ENCODE data around the gene OPCML. TPM values are rescaled to one million over a fixed set of nuclear protein-coding genes. Genes with fewer than 3 reads are reported as not detected.

OPCML gene
- total and polyA plus RNA-seq, 2 of the 13 experiments (the other 11 are each of a cell fraction or from before 2014, with no cell fraction given) = not detected

DNA sequence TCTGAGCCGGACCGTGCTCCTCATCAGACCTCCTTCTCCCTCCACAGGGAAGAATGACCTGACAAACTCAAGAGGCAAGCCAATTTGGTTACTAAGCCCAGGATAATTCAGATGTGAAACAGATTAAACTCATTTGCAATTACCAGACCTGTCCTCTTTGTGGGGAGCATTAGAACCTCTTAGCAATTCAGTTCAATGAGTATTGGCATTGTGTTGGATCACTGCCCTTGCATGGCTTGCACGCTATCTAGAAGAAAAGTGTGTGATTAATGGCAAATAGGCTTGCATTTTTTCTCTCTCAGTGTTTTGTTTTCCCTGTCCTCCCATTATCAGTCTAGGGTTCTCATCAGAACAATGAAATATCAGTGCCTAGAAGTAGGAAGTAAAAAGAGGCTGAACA lies 365.6 kb downstream of the OPCML start:
- intact Hi-C loops (cut with micrococcal nuclease; ENCODE audit: unreplicated experiment) (no loop called here), in situ Hi-C loops (cut with HindIII; ENCODE audit: extremely low pct_ligation_motif_present, low pct_unique_long_range_greater_than_20kb) (no loop called here)
- 2% methylated on average over 2 of the region's 3 CpGs for WGBS (ENCODE audit: low lambda C conversion rate)
- CTCF ChIA-PET (ENCODE audit: low intra/inter-chr PET ratio, low total read pairs) = no interaction called here
- no peak overlapping the region for H3K4me2 ChIP-seq (ENCODE audit: low read depth, low read length)
- H2AFZ ChIP-seq (ENCODE audit: low read length) = no peak overlapping the region
- H3K9ac ChIP-seq (ENCODE audit: insufficient read depth, low read depth, low read length) = no peak overlapping the region
- H3K4me1 ChIP-seq (ENCODE audit: insufficient read depth, low read length) = peaks cover 6% of the 10 kb centered on the region; the same call in 1 of the 2 replicates
- no peaks in the 10 kb centered on the region for H3K9me3 ChIP-seq (ENCODE audit: low read length)
- no peaks in the 10 kb centered on the region for H3K36me3 ChIP-seq (replicated peaks in 1 of 2; ENCODE audit: control insufficient read depth in 1 of 2, insufficient read depth in 2 of 2, low read length in 2 of 2)
- ATAC-seq (no peak), DNase-seq (ENCODE audit: low spot score) (no peak), FAIRE-seq (no peak)
- no peak overlapping the region for H3K4me3 ChIP-seq (replicated peaks in 1 of 3; ENCODE audit: insufficient read depth in 1 of 3, low read depth in 2 of 3, low read length in 3 of 3)
- BruUV-seq (replicated peaks) = no TSS peak
- peaks cover 0 to 9% of the 10 kb centered on the region in 2 experiments; a peak in 3 of 5 replicates for H3K27me3 ChIP-seq (ENCODE audit: control insufficient read depth in 1 of 2, insufficient read depth in 2 of 2, low read length in 2 of 2)
- no peak overlapping the region for H3K27ac ChIP-seq (ENCODE audit: extremely low read length, insufficient read depth, low read length)
- H4K20me1 ChIP-seq (ENCODE audit: insufficient read depth, low read length) = no peaks in the 10 kb centered on the region
- POLR2A ChIA-PET = no interaction called here
- no peaks in the 10 kb centered on the region for H3K79me2 ChIP-seq (ENCODE audit: insufficient read depth, low read length)
- no peak for TF ChIP-seq HMG20B (CRISPR knock-in tag; conservative IDR thresholded peaks at IDR 0.05)
- TF ChIP-seq, protein P1, sequence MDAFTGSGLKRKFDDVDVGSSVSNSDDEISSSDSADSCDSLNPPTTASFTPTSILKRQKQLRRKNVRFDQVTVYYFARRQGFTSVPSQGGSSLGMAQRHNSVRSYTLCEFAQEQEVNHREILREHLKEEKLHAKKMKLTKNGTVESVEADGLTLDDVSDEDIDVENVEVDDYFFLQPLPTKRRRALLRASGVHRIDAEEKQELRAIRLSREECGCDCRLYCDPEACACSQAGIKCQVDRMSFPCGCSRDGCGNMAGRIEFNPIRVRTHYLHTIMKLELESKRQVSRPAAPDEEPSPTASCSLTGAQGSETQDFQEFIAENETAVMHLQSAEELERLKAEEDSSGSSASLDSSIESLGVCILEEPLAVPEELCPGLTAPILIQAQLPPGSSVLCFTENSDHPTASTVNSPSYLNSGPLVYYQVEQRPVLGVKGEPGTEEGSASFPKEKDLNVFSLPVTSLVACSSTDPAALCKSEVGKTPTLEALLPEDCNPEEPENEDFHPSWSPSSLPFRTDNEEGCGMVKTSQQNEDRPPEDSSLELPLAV (CRISPR knock-in tag; conservative IDR thresholded peaks at IDR 0.05; ENCODE audit: low read depth) = no peak
- TF ChIP-seq, protein P2, sequence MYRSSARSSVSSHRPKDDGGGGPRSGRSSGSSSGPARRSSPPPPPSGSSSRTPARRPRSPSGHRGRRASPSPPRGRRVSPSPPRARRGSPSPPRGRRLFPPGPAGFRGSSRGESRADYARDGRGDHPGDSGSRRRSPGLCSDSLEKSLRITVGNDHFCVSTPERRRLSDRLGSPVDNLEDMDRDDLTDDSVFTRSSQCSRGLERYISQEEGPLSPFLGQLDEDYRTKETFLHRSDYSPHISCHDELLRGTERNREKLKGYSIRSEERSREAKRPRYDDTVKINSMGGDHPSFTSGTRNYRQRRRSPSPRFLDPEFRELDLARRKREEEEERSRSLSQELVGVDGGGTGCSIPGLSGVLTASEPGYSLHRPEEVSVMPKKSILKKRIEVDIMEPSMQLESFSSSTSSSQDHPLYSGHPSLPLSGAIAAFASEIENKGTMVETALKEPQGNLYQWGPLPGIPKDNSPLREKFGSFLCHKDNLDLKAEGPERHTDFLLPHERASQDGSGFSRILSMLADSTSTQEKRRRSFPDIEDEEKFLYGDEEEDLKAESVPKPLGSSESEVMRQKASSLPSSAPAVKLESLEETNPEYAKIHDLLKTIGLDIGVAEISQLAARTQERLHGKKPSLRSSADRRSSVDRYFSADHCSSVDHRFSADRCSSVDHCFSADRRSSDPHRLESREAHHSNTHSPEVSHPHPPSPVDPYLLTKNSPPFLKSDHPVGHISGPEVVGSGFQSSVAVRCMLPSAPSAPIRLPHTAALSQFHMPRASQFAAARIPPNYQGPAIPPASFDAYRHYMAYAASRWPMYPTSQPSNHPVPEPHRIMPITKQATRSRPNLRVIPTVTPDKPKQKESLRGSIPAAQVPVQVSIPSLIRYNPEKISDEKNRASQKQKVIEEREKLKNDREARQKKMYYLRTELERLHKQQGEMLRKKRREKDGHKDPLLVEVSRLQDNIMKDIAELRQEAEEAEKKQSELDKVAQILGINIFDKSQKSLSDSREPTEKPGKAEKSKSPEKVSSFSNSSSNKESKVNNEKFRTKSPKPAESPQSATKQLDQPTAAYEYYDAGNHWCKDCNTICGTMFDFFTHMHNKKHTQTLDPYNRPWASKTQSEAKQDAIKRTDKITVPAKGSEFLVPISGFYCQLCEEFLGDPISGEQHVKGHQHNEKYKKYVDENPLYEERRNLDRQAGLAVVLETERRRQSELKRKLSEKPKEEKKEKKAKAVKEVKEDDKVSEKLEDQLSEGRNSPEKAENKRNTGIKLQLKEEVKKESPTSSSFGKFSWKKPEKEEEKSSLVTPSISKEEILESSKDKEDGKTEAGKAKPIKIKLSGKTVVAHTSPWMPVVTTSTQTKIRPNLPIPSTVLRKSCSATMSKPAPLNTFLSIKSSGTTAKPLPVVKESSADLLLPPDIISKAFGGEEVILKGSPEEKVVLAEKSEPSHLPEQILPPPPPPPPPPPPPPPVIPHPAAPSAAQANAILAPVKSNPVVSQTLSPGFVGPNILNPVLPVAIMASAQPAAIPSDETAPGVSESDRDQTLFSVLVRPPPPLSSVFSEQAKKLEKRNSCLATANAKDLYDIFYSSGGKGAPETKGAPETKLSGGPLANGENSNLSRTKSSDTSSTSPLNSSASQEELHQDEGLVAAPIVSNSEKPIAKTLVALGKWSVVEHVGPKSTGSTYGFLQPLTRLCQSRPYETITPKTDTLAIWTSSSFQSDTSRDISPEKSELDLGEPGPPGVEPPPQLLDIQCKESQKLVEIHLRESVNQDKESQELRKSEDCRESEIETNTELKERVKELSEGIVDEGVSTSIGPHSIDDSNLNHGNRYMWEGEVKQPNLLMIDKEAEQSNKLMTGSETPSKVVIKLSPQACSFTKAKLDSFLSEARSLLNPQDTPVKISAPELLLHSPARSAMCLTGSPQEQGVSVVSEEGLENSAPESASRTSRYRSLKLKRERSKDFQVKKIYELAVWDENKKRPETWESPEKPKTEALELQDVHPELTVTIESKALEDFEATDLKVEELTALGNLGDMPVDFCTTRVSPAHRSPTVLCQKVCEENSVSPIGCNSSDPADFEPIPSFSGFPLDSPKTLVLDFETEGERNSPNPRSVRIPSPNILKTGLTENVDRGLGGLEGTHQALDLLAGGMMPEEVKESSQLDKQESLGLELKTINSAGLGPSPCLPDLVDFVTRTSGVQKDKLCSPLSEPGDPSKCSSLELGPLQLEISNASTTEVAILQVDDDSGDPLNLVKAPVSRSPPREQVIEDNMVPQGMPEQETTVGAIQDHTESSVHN (CRISPR knock-in tag; IDR thresholded peaks at IDR 0.05) = no peak
- no peak for TF ChIP-seq ZZZ3 (CRISPR knock-in tag; IDR thresholded peaks at IDR 0.05; ENCODE audit: borderline replicate concordance)
- TF ChIP-seq ZNF570 (CRISPR knock-in tag; IDR thresholded peaks at IDR 0.05; ENCODE audit: borderline replicate concordance) = no peak
- TF ChIP-seq, protein P3, sequence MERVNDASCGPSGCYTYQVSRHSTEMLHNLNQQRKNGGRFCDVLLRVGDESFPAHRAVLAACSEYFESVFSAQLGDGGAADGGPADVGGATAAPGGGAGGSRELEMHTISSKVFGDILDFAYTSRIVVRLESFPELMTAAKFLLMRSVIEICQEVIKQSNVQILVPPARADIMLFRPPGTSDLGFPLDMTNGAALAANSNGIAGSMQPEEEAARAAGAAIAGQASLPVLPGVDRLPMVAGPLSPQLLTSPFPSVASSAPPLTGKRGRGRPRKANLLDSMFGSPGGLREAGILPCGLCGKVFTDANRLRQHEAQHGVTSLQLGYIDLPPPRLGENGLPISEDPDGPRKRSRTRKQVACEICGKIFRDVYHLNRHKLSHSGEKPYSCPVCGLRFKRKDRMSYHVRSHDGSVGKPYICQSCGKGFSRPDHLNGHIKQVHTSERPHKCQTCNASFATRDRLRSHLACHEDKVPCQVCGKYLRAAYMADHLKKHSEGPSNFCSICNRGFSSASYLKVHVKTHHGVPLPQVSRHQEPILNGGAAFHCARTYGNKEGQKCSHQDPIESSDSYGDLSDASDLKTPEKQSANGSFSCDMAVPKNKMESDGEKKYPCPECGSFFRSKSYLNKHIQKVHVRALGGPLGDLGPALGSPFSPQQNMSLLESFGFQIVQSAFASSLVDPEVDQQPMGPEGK (CRISPR knock-in tag; IDR thresholded peaks at IDR 0.05) = no peak
- TF ChIP-seq, protein P4, sequence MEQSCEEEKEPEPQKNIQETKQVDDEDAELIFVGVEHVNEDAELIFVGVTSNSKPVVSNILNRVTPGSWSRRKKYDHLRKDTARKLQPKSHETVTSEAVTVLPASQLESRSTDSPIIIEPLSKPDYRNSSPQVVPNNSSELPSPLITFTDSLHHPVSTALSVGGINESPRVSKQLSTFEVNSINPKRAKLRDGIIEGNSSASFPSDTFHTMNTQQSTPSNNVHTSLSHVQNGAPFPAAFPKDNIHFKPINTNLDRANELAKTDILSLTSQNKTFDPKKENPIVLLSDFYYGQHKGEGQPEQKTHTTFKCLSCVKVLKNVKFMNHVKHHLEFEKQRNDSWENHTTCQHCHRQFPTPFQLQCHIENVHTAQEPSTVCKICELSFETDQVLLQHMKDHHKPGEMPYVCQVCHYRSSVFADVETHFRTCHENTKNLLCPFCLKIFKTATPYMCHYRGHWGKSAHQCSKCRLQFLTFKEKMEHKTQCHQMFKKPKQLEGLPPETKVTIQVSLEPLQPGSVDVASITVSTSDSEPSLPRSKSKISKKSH (CRISPR knock-in tag; IDR thresholded peaks at IDR 0.05; ENCODE audit: borderline replicate concordance) = no peak
- no peak for TF ChIP-seq CBX1 (IDR thresholded peaks at IDR 0.05; ENCODE audit: low read depth)
- no peak for TF ChIP-seq ZNF562 (CRISPR knock-in tag; IDR thresholded peaks at IDR 0.05; ENCODE audit: borderline replicate concordance)
- no peak for TF ChIP-seq SALL2 (CRISPR knock-in tag; IDR thresholded peaks at IDR 0.05)

All from HepG2 (cell line).